A673 (cell line): ENCODE data around the gene DNAH10.

Source experiments
- EZH2 ChIP-seq: fragments of 200-600 bp; sonication (generic); IDR thresholded peaks from 2 replicates; pipeline ENCODE4 v1.6.1; 2017; ENCODE audit warnings: borderline replicate concordance, low read depth, mild to moderate bottlenecking, mixed read lengths, antibody characterized with exemption, low read length; ENCODE audit not compliant: poor library complexity, severe bottlenecking
- TF ChIP-seq, protein P1 (sequence below): fragments of 300-800, 200-600 bp; sonication (generic); conservative IDR thresholded peaks from 2 replicates; pipeline ENCODE4 v1.5.1; 2017; ENCODE audit warnings: low read depth, mild to moderate bottlenecking, antibody characterized with exemption, low read length, moderate library complexity, mixed read lengths

DNA sequence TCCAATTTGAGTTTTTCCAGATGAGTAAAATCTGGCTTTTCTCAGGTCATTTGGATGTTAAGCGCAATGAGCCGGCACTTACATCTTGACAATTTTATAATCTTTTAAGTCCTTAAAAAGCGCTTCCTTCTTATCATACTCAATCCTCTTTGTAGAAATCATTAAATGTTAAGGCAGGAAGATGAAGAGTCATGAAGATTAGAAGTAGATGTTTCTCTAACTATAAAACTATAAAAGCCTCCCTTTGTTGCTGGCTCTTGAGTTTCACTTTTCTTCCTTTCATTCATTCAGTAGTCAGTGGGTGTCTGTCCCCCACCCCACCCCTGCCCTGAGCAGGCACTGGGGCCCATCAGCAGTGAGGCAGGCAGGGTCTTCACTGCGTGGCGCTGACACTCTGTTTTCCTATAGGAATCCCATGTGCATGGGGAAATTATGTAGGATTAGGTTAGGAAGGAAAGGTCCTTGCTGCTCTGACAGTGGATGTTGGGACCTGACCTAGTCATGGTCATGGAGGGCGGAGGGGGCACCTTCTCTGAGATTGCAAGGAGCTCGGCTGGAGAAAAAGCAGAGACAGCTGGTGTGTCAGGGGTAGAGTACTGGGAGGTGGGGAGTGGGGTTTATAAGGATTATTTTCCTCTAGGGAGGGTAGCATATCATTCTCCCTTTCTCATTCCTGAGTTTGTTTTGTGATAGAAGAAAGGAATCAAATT, 144.8 kb downstream of the DNAH10 start:
- TF ChIP-seq, protein P1, sequence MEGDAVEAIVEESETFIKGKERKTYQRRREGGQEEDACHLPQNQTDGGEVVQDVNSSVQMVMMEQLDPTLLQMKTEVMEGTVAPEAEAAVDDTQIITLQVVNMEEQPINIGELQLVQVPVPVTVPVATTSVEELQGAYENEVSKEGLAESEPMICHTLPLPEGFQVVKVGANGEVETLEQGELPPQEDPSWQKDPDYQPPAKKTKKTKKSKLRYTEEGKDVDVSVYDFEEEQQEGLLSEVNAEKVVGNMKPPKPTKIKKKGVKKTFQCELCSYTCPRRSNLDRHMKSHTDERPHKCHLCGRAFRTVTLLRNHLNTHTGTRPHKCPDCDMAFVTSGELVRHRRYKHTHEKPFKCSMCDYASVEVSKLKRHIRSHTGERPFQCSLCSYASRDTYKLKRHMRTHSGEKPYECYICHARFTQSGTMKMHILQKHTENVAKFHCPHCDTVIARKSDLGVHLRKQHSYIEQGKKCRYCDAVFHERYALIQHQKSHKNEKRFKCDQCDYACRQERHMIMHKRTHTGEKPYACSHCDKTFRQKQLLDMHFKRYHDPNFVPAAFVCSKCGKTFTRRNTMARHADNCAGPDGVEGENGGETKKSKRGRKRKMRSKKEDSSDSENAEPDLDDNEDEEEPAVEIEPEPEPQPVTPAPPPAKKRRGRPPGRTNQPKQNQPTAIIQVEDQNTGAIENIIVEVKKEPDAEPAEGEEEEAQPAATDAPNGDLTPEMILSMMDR: no peak
- TF ChIP-seq EZH2: no peak
